HFF-Myc (cell line): ENCODE results near the gene AGER.
"Not testable (repeated sequence)": the region's sequence is repeated elsewhere in the genome, so short reads cannot be mapped to it uniquely, and the experiment has no call there.

ENCODE experiments used
- DNase-seq: peaks from one replicate; pipeline ENCODE4 v3.0.0-alpha.2; 2011; ENCODE audit warnings: low read depth; ENCODE audit errors: extremely low read depth
- H3K4me3 ChIP-seq: replicated peaks from 2 replicates; pipeline ENCODE4 v1.5.1; 2011; ENCODE audit warnings: low read depth, mild to moderate bottlenecking, control low read depth, low read length
- CTCF ChIP-seq: IDR thresholded peaks from 2 replicates; pipeline ENCODE4 v1.5.1; 2012; ENCODE audit warnings: mild to moderate bottlenecking, low read depth, low read length, control low read depth; ENCODE audit errors: missing control alignments

AGER gene

GRCh38 chr6:32194388-32194787, 10.3 kb upstream of the AGER start:
- DNase-seq = no peak
- no peak overlapping the region for H3K4me3 ChIP-seq
- TF ChIP-seq CTCF = no peak

GRCh38 chr6:32193096-32193495, 9.0 kb upstream of the AGER start:
- H3K4me3 ChIP-seq = peak overlapping the region; percentile 17
- not testable (repeated sequence) for DNase-seq

GRCh38 chr6:32192608-32193039, 8.6 kb upstream of the AGER start, which contains the start of gene GPSM3:
Gene GPSM3 (minus strand): TSS chr6:32192643. CDS start chr6:32192513, 130 bp downstream.
- TF ChIP-seq CTCF = no peak
- peak within 1 kb of the TSS; percentile 17 for H3K4me3 ChIP-seq
- DNase-seq = no peak

GRCh38 chr6:32191696-32192607, 7.9 kb upstream of the AGER start:
- TF ChIP-seq CTCF = no peak
- H3K4me3 ChIP-seq = peak overlapping the region; percentile 17; the same call in 1 of the 2 replicates
- no peak for DNase-seq

GRCh38 chr6:32190911-32191677, 7.0 kb upstream of the AGER start:
- TF ChIP-seq CTCF = no peak
- no peak for DNase-seq
- no peak overlapping the region for H3K4me3 ChIP-seq

- peak within 1 kb of the TSS; percentile 77 for H3K4me3 ChIP-seq
- DNase-seq = no peak
- no peak for TF ChIP-seq CTCF
These were observed 6.2 kb upstream of the AGER start, which contains the start of gene PBX2 for GRCh38 chr6:32190054-32190851. Gene PBX2 (minus strand): TSS chr6:32190202. CDS start chr6:32189915, 287 bp downstream.
